HG02759 (cell line): ENCODE results near the gene PTGES.
"Not testable (repeated sequence)": the region's sequence is repeated elsewhere in the genome, so short reads cannot be mapped to it uniquely, and the experiment has no call there.

Source experiments
- ATAC-seq: cut with Tn5 transposase; IDR thresholded peaks from one replicate; pipeline ENCODE4 v1.9.1; 2021; ENCODE audit warnings: mild to moderate bottlenecking, moderate library complexity; ENCODE audit not compliant: unreplicated experiment

PTGES gene

GRCh38 chr9:129773262-129774048, 20.6 kb upstream of the PTGES start:
- ATAC-seq: no peak

DNA sequence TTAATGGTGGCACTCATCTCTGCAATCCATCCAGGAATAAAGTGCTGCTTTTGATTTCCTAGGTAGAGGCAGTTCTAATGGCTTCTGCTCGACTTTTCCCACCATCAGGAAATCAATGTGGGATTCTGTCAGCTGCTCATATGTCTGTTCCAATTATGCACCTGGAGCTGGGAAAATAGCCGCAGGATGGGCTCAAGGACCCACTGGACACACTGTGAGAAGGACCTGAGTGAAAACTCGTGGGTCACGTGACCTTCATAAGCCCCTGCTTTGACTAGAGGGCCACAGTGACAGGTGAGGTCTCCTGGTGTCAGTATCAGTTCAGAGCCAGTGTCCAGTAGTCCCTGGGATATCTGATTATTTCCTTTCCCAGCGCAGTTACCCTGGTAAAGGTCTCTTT, 17.9 kb upstream of the PTGES start:
- no peak for ATAC-seq

GRCh38 chr9:129769669-129770068, 16.8 kb upstream of the PTGES start:
- no peak for ATAC-seq

DNA sequence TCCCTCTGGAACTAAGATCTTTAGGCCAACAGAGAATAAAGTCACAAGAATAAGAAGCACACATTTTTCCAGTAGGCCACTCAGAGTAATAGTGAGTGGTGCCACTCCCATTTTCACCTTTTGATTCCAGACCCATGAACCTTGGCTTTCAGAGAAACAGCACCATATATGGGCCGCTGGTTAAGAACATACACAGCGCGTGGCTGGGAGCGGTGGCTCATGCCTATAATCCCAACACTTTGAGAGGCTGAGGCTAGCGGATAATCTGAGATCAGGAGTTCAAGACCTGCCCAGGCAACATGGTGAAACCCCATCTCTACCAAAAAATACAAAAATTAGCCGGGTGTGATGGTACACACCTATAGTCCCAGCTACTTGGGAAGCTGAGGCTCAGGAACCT, 15.6 kb upstream of the PTGES start:
- ATAC-seq: no peak

DNA sequence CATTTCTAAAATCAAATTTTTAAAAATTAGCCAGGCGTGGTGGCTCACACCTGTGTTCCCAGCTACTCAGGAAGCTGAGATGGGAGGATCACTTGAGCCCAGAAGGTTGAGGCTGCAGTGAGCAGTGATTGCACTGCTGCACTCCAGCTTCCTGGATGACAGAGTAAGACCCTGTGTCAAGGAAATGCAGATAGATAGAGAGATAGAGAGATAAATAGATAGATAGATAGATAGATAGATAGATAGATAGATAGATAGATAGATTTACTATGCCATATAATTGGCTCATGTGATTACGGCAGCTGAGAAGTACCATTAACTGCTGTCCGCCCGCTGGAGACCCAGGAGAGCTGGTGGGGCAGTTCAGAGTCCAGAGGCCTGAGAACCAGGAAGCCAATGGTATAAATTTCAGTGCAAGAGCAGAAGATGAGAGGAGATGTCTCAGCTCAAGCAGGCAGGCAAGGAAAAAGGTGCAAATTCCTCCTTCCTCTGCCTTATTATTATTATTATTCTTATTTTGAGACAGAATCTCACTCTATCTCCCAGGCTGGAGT, 13.0 kb upstream of the PTGES start:
- ATAC-seq: no peak

- no peak for ATAC-seq
Measured at GRCh38 chr9:129762985-129763926, 10.4 kb upstream of the PTGES start.

GRCh38 chr9:129762370-129762984, 9.6 kb upstream of the PTGES start:
- ATAC-seq: not testable (repeated sequence)

- no peak for ATAC-seq
Measured at GRCh38 chr9:129761901-129762369, 9.1 kb upstream of the PTGES start.

GRCh38 chr9:129761293-129761900, 8.6 kb upstream of the PTGES start:
- ATAC-seq: no peak

GRCh38 chr9:129760784-129761183, 7.9 kb upstream of the PTGES start:
- not testable (repeated sequence) for ATAC-seq

- ATAC-seq: no peak
Measured at GRCh38 chr9:129759804-129760502, 7.1 kb upstream of the PTGES start.

- ATAC-seq: no peak
Measured at GRCh38 chr9:129759319-129759718, 6.5 kb upstream of the PTGES start.

- ATAC-seq: no peak
Measured at GRCh38 chr9:129757045-129757444, 4.2 kb upstream of the PTGES start.

DNA sequence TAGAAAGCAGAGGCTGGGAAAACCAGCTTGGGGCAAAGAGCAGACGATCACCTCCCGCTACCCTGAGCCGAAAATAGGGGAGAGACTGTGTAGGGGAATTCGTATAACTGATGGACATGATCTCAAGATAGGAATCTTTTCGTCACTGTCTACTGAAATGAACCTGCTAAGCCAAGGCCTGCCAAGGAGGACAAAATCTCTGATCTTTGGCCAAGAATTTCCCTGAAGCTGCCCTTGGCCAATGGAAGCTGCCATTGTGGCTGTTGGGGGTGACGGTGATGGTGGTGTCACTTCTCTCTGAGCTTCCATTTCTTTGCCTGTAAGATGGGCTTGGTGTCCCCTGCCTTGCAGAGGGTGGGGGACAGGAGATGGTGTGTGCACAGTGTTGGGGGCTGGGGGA, 3.3 kb upstream of the PTGES start:
- ATAC-seq: no peak

- ATAC-seq: no peak
Measured at GRCh38 chr9:129755151-129755550, 2.3 kb upstream of the PTGES start.

DNA sequence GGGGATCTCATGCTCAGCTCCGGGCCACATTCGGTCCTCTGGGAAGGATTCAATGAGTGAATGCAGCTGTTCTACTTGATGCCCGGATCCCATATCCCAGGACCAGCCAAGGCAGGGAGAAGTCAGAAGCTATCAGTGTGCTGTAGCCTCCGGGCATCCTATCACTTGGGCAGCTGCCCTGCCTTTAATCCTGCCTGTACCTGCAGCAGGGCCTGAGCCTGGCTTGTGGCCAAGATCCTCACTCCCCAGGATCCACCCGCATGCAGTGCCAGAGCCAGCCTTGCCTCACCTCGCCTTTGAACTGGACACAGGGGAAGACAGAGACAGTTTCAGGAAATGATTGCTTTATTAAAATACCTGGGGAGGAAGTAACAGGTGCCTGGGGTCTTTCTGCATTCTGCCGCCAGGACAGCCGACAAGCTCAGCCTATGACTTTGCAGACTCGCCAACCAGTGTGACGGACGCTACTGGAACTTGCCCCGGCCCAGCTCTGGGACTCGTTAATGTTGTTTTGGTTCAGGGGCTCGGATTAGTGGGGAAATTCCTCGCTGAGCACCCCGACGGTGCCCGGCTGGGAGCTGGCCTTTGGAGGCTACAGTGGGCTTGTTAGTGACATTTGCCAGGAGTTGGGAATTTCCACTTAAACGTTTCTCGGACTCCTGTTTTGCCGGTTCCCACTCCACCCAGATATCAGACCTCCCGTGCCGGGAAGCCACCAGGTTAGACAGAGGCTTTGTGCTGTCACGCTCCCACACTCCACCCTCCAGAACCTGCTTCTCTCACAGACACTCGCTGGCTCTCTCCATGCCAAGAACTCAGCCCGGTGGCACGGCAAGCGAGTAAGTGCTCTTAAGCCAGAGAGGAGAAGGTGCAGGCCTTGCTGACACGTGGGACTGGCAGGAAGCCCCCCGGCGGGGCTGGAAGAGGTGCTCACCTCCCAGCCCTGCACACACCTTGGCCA, 721 bp downstream of the PTGES start:
- ATAC-seq: no peak

- no peak for ATAC-seq
Measured at GRCh38 chr9:129750013-129750638, 2.7 kb downstream of the PTGES start.

- ATAC-seq: no peak
Measured at GRCh38 chr9:129749575-129749974, 3.3 kb downstream of the PTGES start.
